Osteocyte (in vitro differentiated cells): ENCODE measurements around the gene LEMD1. TPM values are rescaled to one million over a fixed set of nuclear protein-coding genes. Genes with fewer than 3 reads are reported as not detected.
A peak's percentile ranks its signal among the peaks of the same experiment; 100 is the strongest.

Experiments used
- DNase-seq: peaks from one replicate; pipeline ENCODE4 v3.0.0; 2021; ENCODE audit warnings: mixed read lengths; ENCODE audit not compliant: unreplicated experiment; ENCODE audit errors: extremely low spot score
- H3K27ac Mint-ChIP-seq: one replicate; pipeline ENCODE4 v1.8.0; 2021; ENCODE audit warnings: mild to moderate bottlenecking, mixed read lengths; ENCODE audit not compliant: unreplicated experiment
- H3K27me3 Mint-ChIP-seq: one replicate; pipeline ENCODE4 v1.8.0; 2021; ENCODE audit warnings: mixed read lengths; ENCODE audit not compliant: unreplicated experiment
- H3K36me3 Mint-ChIP-seq: one replicate; pipeline ENCODE4 v1.8.0; 2021; ENCODE audit warnings: mixed read lengths; ENCODE audit not compliant: unreplicated experiment
- H3K4me1 Mint-ChIP-seq: one replicate; pipeline ENCODE4 v1.8.0; 2021; ENCODE audit warnings: mixed read lengths; ENCODE audit not compliant: unreplicated experiment
- H3K4me3 Mint-ChIP-seq: one replicate; pipeline ENCODE4 v1.8.0; 2021; ENCODE audit warnings: mild to moderate bottlenecking, moderate library complexity, mixed read lengths; ENCODE audit not compliant: unreplicated experiment
- H3K9me3 Mint-ChIP-seq: one replicate; pipeline ENCODE4 v1.8.0; 2021; ENCODE audit warnings: mixed read lengths; ENCODE audit not compliant: unreplicated experiment
- CTCF ChIP-seq: fragments of 200-600 bp; sonication (generic); IDR thresholded peaks from 2 replicates; pipeline ENCODE4 v1.5.0; 2021; ENCODE audit warnings: antibody characterized with exemption, mild to moderate bottlenecking, moderate library complexity
- total RNA-seq: library from RNA; stranded (reverse); gene quantifications from 2 replicates; pipeline ENCODE4 v1.2.1, GENCODE V29; 2021

The LEMD1 gene
- total RNA-seq, 1 donor from 2014 or later: not detected

- no peak overlapping the region for H3K27ac Mint-ChIP-seq
- DNase-seq: no peak
- peaks cover 52% of the 10 kb centered on the region for H3K27me3 Mint-ChIP-seq
- no peaks in the 10 kb centered on the region for H3K9me3 Mint-ChIP-seq
- H3K4me3 Mint-ChIP-seq: no peak overlapping the region
- TF ChIP-seq CTCF: no peak
- H3K4me1 Mint-ChIP-seq: peaks cover 8% of the 10 kb centered on the region
- no peaks in the 10 kb centered on the region for H3K36me3 Mint-ChIP-seq
Observed at GRCh38 chr1:205346956-205347574, 74.8 kb downstream of the LEMD1 start.

- Mint-ChIP-seq H3K4me3 (no peak overlapping the region), H3K27ac (no peak overlapping the region), H3K27me3 (peaks cover 52% of the 10 kb centered on the region), H3K9me3 (no peaks in the 10 kb centered on the region), H3K4me1 (peaks cover 8% of the 10 kb centered on the region), H3K36me3 (no peaks in the 10 kb centered on the region)
- no peak for TF ChIP-seq CTCF
- DNase-seq: no peak
Observed at GRCh38 chr1:205345761-205346160, 76.1 kb downstream of the LEMD1 start.

- Mint-ChIP-seq H3K4me1 (peaks cover 8% of the 10 kb centered on the region), H3K9me3 (no peaks in the 10 kb centered on the region), H3K27ac (no peak overlapping the region), H3K27me3 (peaks cover 48% of the 10 kb centered on the region), H3K4me3 (peak overlapping the region; percentile 70), H3K36me3 (no peaks in the 10 kb centered on the region)
- TF ChIP-seq CTCF: no peak
- DNase-seq: no peak
Observed at GRCh38 chr1:205344066-205344928, 77.6 kb downstream of the LEMD1 start.

GRCh38 chr1:205343431-205344065 lies 78.3 kb downstream of the LEMD1 start:
- peaks cover 49% of the 10 kb centered on the region for H3K27me3 Mint-ChIP-seq
- H3K9me3 Mint-ChIP-seq: no peaks in the 10 kb centered on the region
- peak; percentile 35 for TF ChIP-seq CTCF
- H3K27ac Mint-ChIP-seq: no peak overlapping the region
- no peak for DNase-seq
- no peak overlapping the region for H3K4me3 Mint-ChIP-seq
- peaks cover 8% of the 10 kb centered on the region for H3K4me1 Mint-ChIP-seq
- no peaks in the 10 kb centered on the region for H3K36me3 Mint-ChIP-seq

- H3K27ac Mint-ChIP-seq: no peak overlapping the region
- H3K36me3 Mint-ChIP-seq: no peaks in the 10 kb centered on the region
- TF ChIP-seq CTCF: no peak
- H3K4me3 Mint-ChIP-seq: no peak overlapping the region
- peaks cover 8% of the 10 kb centered on the region for H3K4me1 Mint-ChIP-seq
- no peaks in the 10 kb centered on the region for H3K9me3 Mint-ChIP-seq
- H3K27me3 Mint-ChIP-seq: peaks cover 52% of the 10 kb centered on the region
- no peak for DNase-seq
Observed at GRCh38 chr1:205342986-205343385, 78.9 kb downstream of the LEMD1 start.
